ENCODE measurements around the gene OR1A2.

DNA sequence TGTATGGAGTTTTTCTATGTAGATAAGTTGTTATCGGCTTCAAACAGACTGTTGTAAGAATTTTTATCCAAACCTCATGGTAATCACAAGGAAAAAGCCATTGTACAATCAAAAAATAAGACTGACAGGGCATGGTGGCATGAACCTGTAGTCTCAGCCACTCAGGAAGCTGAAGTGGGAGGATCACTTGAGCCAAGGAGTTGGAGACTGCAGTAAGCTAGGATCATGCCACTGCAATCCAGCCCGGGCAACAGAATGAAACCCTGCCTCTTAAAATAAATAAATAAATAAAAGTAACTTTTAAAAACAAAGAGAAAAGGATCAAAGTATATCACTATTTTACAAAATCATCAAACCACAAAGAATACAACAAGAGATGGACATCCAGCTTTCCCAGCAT is 24.5 kb downstream of the OR1A2 start:
- TF ChIP-seq, protein P1, sequence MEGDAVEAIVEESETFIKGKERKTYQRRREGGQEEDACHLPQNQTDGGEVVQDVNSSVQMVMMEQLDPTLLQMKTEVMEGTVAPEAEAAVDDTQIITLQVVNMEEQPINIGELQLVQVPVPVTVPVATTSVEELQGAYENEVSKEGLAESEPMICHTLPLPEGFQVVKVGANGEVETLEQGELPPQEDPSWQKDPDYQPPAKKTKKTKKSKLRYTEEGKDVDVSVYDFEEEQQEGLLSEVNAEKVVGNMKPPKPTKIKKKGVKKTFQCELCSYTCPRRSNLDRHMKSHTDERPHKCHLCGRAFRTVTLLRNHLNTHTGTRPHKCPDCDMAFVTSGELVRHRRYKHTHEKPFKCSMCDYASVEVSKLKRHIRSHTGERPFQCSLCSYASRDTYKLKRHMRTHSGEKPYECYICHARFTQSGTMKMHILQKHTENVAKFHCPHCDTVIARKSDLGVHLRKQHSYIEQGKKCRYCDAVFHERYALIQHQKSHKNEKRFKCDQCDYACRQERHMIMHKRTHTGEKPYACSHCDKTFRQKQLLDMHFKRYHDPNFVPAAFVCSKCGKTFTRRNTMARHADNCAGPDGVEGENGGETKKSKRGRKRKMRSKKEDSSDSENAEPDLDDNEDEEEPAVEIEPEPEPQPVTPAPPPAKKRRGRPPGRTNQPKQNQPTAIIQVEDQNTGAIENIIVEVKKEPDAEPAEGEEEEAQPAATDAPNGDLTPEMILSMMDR (IDR thresholded peaks at IDR 0.05) = no peak
- TF ChIP-seq POLR2A (IDR thresholded peaks at IDR 0.05) = no peak

All from testis (tissue), 2 donors.